Duodenal mucosa (tissue), 2 donors: ENCODE data around the gene CERS6.

Source experiments
- H3K27ac ChIP-seq: one replicate; pipeline ENCODE4 v1.7.0; 2013; ENCODE audit warnings: low read depth, low read length
- H3K27me3 ChIP-seq, 2 donors: one replicate each; pipeline ENCODE4 v1.7.0; 2013; ENCODE audit warnings: low read length in 2 of 2, control low read depth in 1 of 2; ENCODE audit not compliant: insufficient read depth in 2 of 2, control insufficient read depth in 1 of 2
- H3K36me3 ChIP-seq, 2 donors: one replicate each; pipeline ENCODE4 v1.7.0; 2013; ENCODE audit warnings: low read length in 2 of 2, control low read depth in 1 of 2; ENCODE audit not compliant: insufficient read depth in 2 of 2, control insufficient read depth in 1 of 2
- H3K4me1 ChIP-seq, 2 donors: one replicate each; pipeline ENCODE4 v1.7.0; 2013; ENCODE audit warnings: low read length in 2 of 2, control low read depth in 1 of 2; ENCODE audit not compliant: insufficient read depth in 2 of 2, control insufficient read depth in 1 of 2
- H3K4me3 ChIP-seq, 2 donors: one replicate each; pipeline ENCODE4 v1.7.0; 2013; ENCODE audit warnings: low read length in 2 of 2, low read depth in 1 of 2
- H3K9ac ChIP-seq, 2 donors: one replicate each; pipeline ENCODE4 v1.7.0; 2013; ENCODE audit warnings: low read length in 2 of 2, low read depth in 1 of 2
- H3K9me3 ChIP-seq, 2 donors: one replicate each; pipeline ENCODE4 v1.7.0; 2013; ENCODE audit warnings: low read length in 2 of 2, control low read depth in 1 of 2; ENCODE audit not compliant: control insufficient read depth in 1 of 2

Gene CERS6

DNA sequence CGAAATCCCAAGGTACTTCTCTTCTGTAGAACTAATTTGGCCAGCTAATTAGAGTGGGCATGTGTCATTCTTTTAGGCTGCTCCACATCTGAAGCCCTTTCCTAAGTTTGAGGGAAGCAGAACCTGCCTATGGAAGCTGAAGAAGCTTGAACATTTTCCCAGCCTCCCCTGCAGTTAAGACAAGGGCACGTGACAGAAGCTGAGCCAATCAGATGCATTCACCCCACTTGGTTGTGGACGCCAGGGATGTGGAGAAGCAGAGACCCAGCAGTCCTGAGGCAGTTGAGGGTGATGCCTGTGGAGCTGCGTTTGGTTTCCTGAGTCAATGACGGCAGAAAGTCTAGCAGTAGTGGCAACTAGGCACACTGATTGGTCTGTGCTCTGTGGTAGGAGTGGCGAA, 26.1 kb upstream of the CERS6 start:
- Histone ChIP-seq H3K36me3 (no peaks in the 10 kb centered on the region), H3K9ac (no peak overlapping the region), H3K27me3 (no peaks in the 10 kb centered on the region), H3K27ac (no peak overlapping the region), H3K4me3 (no peak overlapping the region), H3K4me1 (peaks cover 0 to 6% of the 10 kb centered on the region in 2 donors), H3K9me3 (no peaks in the 10 kb centered on the region)

DNA sequence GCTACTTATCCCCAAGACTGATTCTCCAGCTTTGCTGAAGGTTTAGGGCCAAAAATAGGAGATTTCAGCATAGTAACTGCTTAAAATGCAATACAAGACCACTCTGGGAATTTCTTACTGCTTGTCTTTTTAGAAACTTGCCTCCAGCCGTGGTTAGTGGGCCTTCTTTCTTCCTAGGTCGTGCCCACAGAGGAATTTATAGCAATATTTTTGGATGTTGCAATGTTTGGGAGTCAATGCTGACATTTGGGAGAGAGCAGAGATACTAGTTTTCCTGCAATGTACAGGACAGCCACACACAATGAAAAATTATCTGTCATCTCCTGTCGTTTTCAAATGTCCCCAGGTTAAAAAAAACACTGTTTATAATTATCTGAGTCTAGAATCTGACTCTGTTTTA, 25.6 kb upstream of the CERS6 start:
- peaks cover 0 to 6% of the 10 kb centered on the region in 2 donors for H3K4me1 ChIP-seq
- H3K9ac ChIP-seq, result no peak overlapping the region
- H3K9me3 ChIP-seq, result no peaks in the 10 kb centered on the region
- no peak overlapping the region for H3K4me3 ChIP-seq
- no peaks in the 10 kb centered on the region for H3K36me3 ChIP-seq
- no peaks in the 10 kb centered on the region for H3K27me3 ChIP-seq
- no peak overlapping the region for H3K27ac ChIP-seq

DNA sequence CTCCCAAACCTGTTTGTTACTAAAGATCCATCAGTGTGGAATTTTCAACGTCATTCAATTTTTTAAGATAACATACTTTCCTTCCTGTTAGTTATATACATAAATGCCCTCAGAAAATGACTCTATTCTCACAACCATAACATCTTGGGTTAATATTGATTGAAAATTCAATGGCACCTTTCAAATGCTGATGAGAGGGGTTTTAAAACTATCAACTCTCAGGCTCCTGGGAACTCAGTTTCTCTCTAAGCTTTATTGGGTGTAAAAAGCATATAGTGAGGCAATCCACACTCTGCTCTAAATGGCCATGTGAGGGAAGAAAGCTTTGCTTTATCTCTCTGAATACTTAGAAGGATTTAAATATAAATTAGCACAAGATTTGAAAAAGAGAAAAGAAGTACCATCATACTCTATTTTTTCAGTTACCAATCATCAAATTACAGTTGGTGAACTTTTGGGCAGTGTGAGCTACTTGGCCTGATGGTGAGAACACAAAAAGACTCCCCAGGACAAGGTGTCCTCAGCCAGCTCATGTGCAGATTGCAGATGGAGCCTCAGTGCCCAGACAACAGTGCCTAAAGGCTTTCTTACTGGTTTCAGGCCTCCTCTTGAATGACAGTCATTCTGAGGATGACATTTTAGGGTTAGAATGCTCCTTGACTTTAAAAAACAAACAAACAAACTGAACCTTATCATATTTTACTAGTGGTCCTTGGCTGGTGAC, 24.6 kb upstream of the CERS6 start:
- Histone ChIP-seq H3K27me3 (no peaks in the 10 kb centered on the region), H3K36me3 (no peaks in the 10 kb centered on the region), H3K9me3 (no peaks in the 10 kb centered on the region), H3K27ac (no peak overlapping the region), H3K9ac (no peak overlapping the region), H3K4me1 (peaks cover 0 to 6% of the 10 kb centered on the region in 2 donors), H3K4me3 (no peak overlapping the region)

DNA sequence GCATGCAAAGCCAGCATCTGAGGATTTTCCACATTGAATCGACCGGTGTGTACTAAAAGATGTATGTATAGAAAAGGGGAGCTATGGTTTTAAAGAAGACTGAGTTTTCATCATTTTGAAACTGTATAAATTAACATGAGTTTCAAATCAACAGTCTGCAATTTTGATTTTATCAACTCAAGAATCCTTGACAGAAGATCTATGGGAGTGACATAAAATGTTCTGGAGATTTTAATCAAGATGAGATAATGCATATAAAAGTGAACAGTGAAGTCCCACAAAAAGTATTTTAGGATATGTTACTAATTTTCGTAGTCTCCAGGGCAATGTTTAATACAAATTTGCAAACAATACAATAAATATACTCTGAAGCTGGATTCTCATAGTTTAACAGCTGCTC, 24.0 kb upstream of the CERS6 start:
- Histone ChIP-seq H3K27ac (no peak overlapping the region), H3K27me3 (no peaks in the 10 kb centered on the region), H3K9me3 (no peaks in the 10 kb centered on the region), H3K36me3 (no peaks in the 10 kb centered on the region), H3K9ac (no peak overlapping the region), H3K4me1 (peaks cover 0 to 6% of the 10 kb centered on the region in 2 donors), H3K4me3 (no peak overlapping the region)

DNA sequence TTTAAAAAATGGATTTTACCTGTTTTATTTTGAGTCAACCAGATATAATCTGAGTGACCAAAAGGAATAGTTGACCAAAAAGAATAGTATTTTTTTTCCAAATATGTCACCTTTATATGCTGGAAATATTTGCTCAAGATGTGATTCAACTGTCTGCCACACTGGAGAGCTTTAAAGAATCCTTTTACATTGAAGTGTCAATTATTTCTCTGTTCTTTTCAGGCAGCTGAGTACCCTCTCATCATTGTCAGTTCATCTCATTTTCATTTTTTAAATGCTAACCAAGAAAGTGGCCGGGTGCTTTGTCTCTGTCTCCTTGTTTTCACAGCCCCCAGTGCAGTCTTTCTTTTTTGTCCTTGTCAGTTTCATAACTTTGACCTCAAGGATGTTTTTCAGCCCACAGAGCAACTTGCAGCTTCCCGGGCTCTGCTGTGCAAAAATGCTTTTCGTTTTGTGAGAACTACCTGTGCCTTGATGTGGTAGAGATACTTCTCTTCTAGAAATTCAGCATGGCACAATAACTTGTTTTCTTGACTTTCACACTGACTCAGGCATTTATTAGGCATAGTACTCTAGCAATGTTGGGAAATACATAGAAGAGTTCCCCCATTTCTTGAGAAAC, 23.4 kb upstream of the CERS6 start:
- no peaks in the 10 kb centered on the region for H3K9me3 ChIP-seq
- H3K4me1 ChIP-seq, result peaks cover 0 to 6% of the 10 kb centered on the region in 2 donors
- H3K36me3 ChIP-seq, result no peaks in the 10 kb centered on the region
- no peak overlapping the region for H3K4me3 ChIP-seq
- H3K27me3 ChIP-seq, result no peaks in the 10 kb centered on the region
- no peak overlapping the region for H3K27ac ChIP-seq
- no peak overlapping the region for H3K9ac ChIP-seq

DNA sequence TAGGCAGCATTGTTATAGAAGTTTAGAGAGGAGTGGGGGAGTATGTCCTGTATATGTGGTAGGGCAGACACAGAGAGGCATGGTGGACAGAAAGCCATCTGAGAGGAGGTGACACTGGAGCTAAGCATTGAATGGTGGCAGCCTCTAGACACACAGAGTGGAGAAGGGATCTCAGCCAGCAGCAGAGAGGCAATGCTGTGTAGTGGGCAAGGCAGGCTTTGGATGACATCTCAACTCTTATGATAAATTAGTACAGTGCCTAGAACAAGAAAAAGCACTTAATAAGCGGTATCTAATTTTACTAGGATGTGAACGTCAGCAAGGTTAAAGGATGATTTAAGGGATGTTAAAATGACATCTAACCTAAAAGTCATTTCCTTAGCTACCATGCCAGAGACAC, 22.5 kb upstream of the CERS6 start:
- Histone ChIP-seq H3K4me3 (no peak overlapping the region), H3K9me3 (no peaks in the 10 kb centered on the region), H3K36me3 (no peaks in the 10 kb centered on the region), H3K27ac (no peak overlapping the region), H3K4me1 (peaks cover 0 to 6% of the 10 kb centered on the region in 2 donors), H3K27me3 (no peaks in the 10 kb centered on the region), H3K9ac (no peak overlapping the region)

DNA sequence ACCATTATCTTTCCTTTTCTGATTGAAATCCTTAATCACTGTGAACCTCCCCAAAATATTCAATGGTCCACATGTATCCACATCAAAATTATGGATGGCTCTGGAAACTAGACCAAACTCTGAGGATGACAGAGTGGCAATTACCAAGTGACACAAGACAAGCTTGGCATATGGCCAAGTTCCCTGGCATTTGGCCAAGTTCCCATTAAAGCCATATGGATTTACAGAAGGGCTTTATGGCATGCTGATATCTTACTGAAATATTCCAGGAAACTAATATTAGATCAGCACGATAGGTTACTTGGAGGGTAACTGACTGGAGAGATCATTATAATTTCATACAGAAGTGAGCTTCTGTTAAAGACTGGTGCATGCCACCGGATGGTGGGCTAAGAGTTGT, 21.9 kb upstream of the CERS6 start:
- Histone ChIP-seq H3K27ac (no peak overlapping the region), H3K4me3 (no peak overlapping the region), H3K27me3 (no peaks in the 10 kb centered on the region), H3K4me1 (peaks cover 0 to 6% of the 10 kb centered on the region in 2 donors), H3K9ac (no peak overlapping the region), H3K9me3 (no peaks in the 10 kb centered on the region), H3K36me3 (no peaks in the 10 kb centered on the region)

DNA sequence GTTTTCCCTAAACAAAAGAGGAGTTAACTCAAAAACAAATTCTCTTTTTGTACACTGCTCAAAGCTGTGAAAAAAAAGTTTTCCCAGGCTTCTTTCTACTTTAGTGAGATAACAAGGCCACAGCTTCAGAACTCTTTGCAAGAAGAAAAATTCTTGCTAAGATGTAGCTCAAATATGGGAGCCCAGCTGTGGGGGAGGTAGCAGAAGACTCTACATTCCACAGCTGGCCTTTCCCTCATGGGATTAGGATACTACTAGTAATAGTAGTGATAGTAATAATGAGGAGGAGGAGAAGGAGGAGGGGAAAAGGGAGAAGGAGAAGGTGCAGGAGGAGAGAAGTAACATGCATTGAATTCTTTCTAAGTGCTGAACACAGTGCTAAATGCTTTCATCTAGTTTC, 19.2 kb upstream of the CERS6 start:
- Histone ChIP-seq H3K9ac (no peak overlapping the region), H3K27me3 (no peaks in the 10 kb centered on the region), H3K9me3 (no peaks in the 10 kb centered on the region), H3K4me1 (peaks cover 4 to 6% of the 10 kb centered on the region in 2 donors), H3K4me3 (no peak overlapping the region), H3K27ac (no peak overlapping the region), H3K36me3 (no peaks in the 10 kb centered on the region)

DNA sequence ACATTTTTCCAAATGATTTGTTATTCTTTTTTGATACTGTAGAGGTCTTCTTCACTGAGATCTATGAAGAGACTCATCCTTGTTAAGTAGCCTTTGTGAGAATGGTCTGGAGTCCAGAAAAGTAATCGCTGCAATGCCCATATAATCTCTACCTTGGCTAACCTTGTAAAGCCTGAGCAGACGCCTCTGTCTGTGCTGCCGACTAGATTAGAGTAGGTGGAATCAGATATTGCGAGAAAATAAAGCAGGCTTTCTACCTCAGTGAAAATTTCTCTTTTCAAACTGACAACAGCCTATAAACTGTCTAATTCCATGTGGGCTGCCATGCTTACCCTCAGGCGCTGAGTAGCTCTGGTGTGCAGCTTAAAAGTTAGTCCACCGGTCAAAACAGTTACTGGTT, 17.5 kb upstream of the CERS6 start:
- peaks cover 4 to 6% of the 10 kb centered on the region in 2 donors for H3K4me1 ChIP-seq
- H3K27me3 ChIP-seq, result no peaks in the 10 kb centered on the region
- H3K4me3 ChIP-seq, result no peak overlapping the region
- no peak overlapping the region for H3K27ac ChIP-seq
- H3K9ac ChIP-seq, result no peak overlapping the region
- H3K9me3 ChIP-seq, result no peaks in the 10 kb centered on the region
- no peaks in the 10 kb centered on the region for H3K36me3 ChIP-seq

DNA sequence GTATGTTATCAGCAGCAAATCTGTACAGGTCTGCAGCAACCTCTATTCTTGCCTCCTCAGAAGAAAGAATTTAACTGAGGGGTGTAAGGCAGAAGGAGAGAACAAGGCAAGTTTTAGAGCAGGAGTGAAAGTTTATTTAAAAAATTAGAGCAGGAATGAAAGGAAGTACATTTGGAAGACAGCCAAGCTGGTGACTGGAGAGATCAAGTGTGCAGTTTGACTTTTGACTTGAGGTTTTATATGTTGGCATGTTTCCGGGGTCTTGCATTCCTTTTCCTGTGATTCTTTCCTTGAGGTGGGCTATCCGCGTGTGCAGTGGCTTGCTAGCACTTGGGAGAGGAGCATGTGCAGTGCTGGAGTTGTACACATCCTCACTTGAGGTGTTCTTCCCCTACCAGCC, 16.5 kb upstream of the CERS6 start:
- no peak overlapping the region for H3K4me3 ChIP-seq
- no peak overlapping the region for H3K27ac ChIP-seq
- no peak overlapping the region for H3K9ac ChIP-seq
- H3K4me1 ChIP-seq, result peaks cover under 1 to 4% of the 10 kb centered on the region in 2 donors
- no peaks in the 10 kb centered on the region for H3K9me3 ChIP-seq
- no peaks in the 10 kb centered on the region for H3K27me3 ChIP-seq
- H3K36me3 ChIP-seq, result no peaks in the 10 kb centered on the region
